Embryonic facial prominence (tissue), 1 donor: Measurements from ENCODE around the gene COQ8B.
"Not testable (repeated sequence)": the region's sequence is repeated elsewhere in the genome, so short reads cannot be mapped to it uniquely, and the experiment has no call there.

Experiments
- DNase-seq: peaks from one replicate; pipeline ENCODE4 v3.0.0-alpha.2; 2016; ENCODE audit errors: extremely low spot score

Gene COQ8B

GRCh38 chr19:40716482-40717324 lies at the start of gene COQ8B, which contains the start of gene ITPKC:
Gene COQ8B (minus strand): TSS chr19:40716886. CDS start chr19:40714632, 2,254 bp downstream.
Gene ITPKC (plus strand): TSS chr19:40717112. CDS start chr19:40717136, 24 bp downstream.
- DNase-seq = peak; percentile 95

- DNase-seq = not testable (repeated sequence)
Measured at GRCh38 chr19:40766385-40766784, 49.7 kb upstream of the COQ8B start.

- no peak for DNase-seq
Measured at GRCh38 chr19:40763963-40764362, 47.3 kb upstream of the COQ8B start.

- no peak for DNase-seq
Measured at GRCh38 chr19:40763526-40763925, 46.8 kb upstream of the COQ8B start.

GRCh38 chr19:40762754-40763470 lies 46.2 kb upstream of the COQ8B start:
- no peak for DNase-seq

GRCh38 chr19:40759352-40759751 lies 42.7 kb upstream of the COQ8B start:
- no peak for DNase-seq

- no peak for DNase-seq
Measured at GRCh38 chr19:40758491-40758890, 41.8 kb upstream of the COQ8B start.

GRCh38 chr19:40756502-40757110 lies 39.9 kb upstream of the COQ8B start:
- no peak for DNase-seq

GRCh38 chr19:40755791-40756190 lies 39.1 kb upstream of the COQ8B start:
- DNase-seq = no peak

- no peak for DNase-seq
Measured at GRCh38 chr19:40755248-40755624, 38.5 kb upstream of the COQ8B start.

- DNase-seq = no peak
Measured at GRCh38 chr19:40754611-40755247, 38.0 kb upstream of the COQ8B start.

GRCh38 chr19:40752257-40752781 lies 35.6 kb upstream of the COQ8B start:
- no peak for DNase-seq

- DNase-seq = peak; percentile 94
Measured at GRCh38 chr19:40750874-40751537, 34.3 kb upstream of the COQ8B start, which contains the start of gene SNRPA. Gene SNRPA (plus strand): TSS chr19:40751203. CDS start chr19:40751409, 206 bp downstream.

- peak; percentile 99 for DNase-seq
Measured at GRCh38 chr19:40750058-40750873, 33.6 kb upstream of the COQ8B start, which contains the start of gene ACTMAP. Gene ACTMAP (minus strand): TSS chr19:40750477. CDS start chr19:40749803, 674 bp downstream.

GRCh38 chr19:40747536-40747935 lies 30.9 kb upstream of the COQ8B start:
- DNase-seq = no peak

- no peak for DNase-seq
Measured at GRCh38 chr19:40745402-40745780, 28.7 kb upstream of the COQ8B start.

- no peak for DNase-seq
Measured at GRCh38 chr19:40744554-40745401, 28.1 kb upstream of the COQ8B start.

- no peak for DNase-seq
Measured at GRCh38 chr19:40743926-40744325, 27.2 kb upstream of the COQ8B start.

- DNase-seq = no peak
Measured at GRCh38 chr19:40742886-40743285, 26.2 kb upstream of the COQ8B start.
